HCT116 (cell line): ENCODE data around the gene EPHB2. TPM values are rescaled to one million over a fixed set of nuclear protein-coding genes. Genes with fewer than 3 reads are reported as not detected.

Source experiments
- ATAC-seq: fragments of 200-7000 bp; cut with Tn5 transposase; 2 replicates; pipeline ENCODE4 v1.9.1; 2020; ENCODE audit warnings: mild to moderate bottlenecking, moderate library complexity
- BruUV-seq: library from RNA; stranded (reverse); fragments of 400-500 nt; replicated peaks from 2 replicates; lab custom pipeline; 2021; lab: Mats Ljungman, UMichigan
- CTCF ChIA-PET: fragments of 300-600 bp; sonication (Branson Sonifier 250); formaldehyde crosslinking; loops from one replicate; lab custom pipeline; 2021; ENCODE audit warnings: antibody characterized with exemption; lab: Charles Lee
- POLR2A ChIA-PET: fragments of 300-600, 350-600 bp; sonication (Branson Sonifier 250); formaldehyde crosslinking; loops from one replicate; lab custom pipeline; 2021; ENCODE audit warnings: antibody characterized with exemption; lab: Charles Lee
- RAD21 ChIA-PET, 2 experiments: fragments of 300-600 bp; sonication (Branson Sonifier 250); formaldehyde crosslinking; loops; one replicate each; lab custom pipeline; 2023; ENCODE audit warnings: low total read pairs in 2 of 2; ENCODE audit not compliant: uncharacterized antibody in 2 of 2, unreplicated experiment in 2 of 2, low non-redundant PET in 1 of 2; lab: Charles Lee
- DNase-seq: peaks from one replicate; pipeline ENCODE4 v3.0.0-alpha.2; 2010; ENCODE audit warnings: low read depth, low spot score
- H2AFZ ChIP-seq: fragments of 200-600 bp; shearing (Covaris generic), sonication (generic); 2 replicates; pipeline ENCODE4 v1.6.1; 2017; ENCODE audit warnings: low read depth, mixed run types, mixed read lengths, antibody characterized with exemption, low read length; ENCODE audit not compliant: poor library complexity, severe bottlenecking
- H3K27ac ChIP-seq: 2 replicates; pipeline ENCODE4 v1.5.1; 2012; ENCODE audit warnings: low read depth, low read length
- H3K27me3 ChIP-seq: fragments of 200-600 bp; sonication (generic); 2 replicates; pipeline ENCODE4 v1.6.1; 2016; ENCODE audit warnings: mixed run types, low read length, mixed read lengths; ENCODE audit not compliant: insufficient read depth
- H3K36me3 ChIP-seq, 2 experiments: fragments of 200-500 bp in 1 of 2; fragments of 200-600 bp in 1 of 2; sonication (Bioruptor generic) in 1 of 2; sonication (generic) in 1 of 2; 2 replicates each; pipeline versions ENCODE4 v1.5.1 to v1.6.1; 2014 to 2016; ENCODE audit warnings: low read length in 2 of 2, inconsistent platforms in 1 of 2, mixed read lengths in 1 of 2, mixed run types in 1 of 2; ENCODE audit not compliant: insufficient read depth in 2 of 2, control insufficient read depth in 1 of 2
- H3K4me1 ChIP-seq, 2 experiments: fragments of 200-600 bp in 1 of 2; sonication (generic) in 1 of 2; 2 replicates each; pipeline versions ENCODE4 v1.5.1 to v1.6.1; 2012 to 2017; ENCODE audit warnings: low read length in 2 of 2, inconsistent platforms in 1 of 2, mild to moderate bottlenecking in 1 of 2, mixed read lengths in 1 of 2, mixed run types in 1 of 2, moderate library complexity in 1 of 2; ENCODE audit not compliant: insufficient read depth in 2 of 2, control insufficient read depth in 1 of 2
- H3K4me2 ChIP-seq: fragments of 200-600 bp; sonication (generic); 2 replicates; pipeline ENCODE4 v1.6.1; 2017; ENCODE audit warnings: mixed run types, low read length, mixed read lengths
- H3K4me3 ChIP-seq, 2 experiments: fragments of 200-600 bp in 1 of 2; sonication (generic) in 1 of 2; replicated peaks in 1 of 2; 2 replicates each; pipeline ENCODE4 v1.5.1; 2011 to 2016; ENCODE audit warnings: low read length in 2 of 2, control low read depth in 1 of 2, low read depth in 1 of 2, mild to moderate bottlenecking in 1 of 2, mixed read lengths in 1 of 2, mixed run types in 1 of 2
- H3K79me2 ChIP-seq: fragments of 200-600 bp; sonication (generic); 2 replicates; pipeline ENCODE4 v1.6.1; 2017; ENCODE audit warnings: mild to moderate bottlenecking, mixed run types, low read length, moderate library complexity, mixed read lengths; ENCODE audit not compliant: insufficient read depth
- H3K9ac ChIP-seq: fragments of 200-600 bp; sonication (generic); 2 replicates; pipeline ENCODE4 v1.6.1; 2016; ENCODE audit warnings: low read length, mixed read lengths
- H3K9me2 ChIP-seq: fragments of 200-600 bp; sonication (generic), shearing (Covaris generic); 2 replicates; pipeline ENCODE4 v1.6.1; 2017; ENCODE audit warnings: mixed run types, mild to moderate bottlenecking, moderate library complexity; ENCODE audit not compliant: insufficient read depth
- H3K9me3 ChIP-seq, 2 experiments: fragments of 200-500 bp in 1 of 2; fragments of 200-600 bp in 1 of 2; sonication (Bioruptor generic) in 1 of 2; sonication (generic) in 1 of 2; 2 replicates each; pipeline ENCODE4 v1.6.1; 2014 to 2017; ENCODE audit warnings: low read length in 2 of 2, mixed read lengths in 2 of 2, inconsistent platforms in 1 of 2, low read depth in 1 of 2, mild to moderate bottlenecking in 1 of 2, mixed run types in 1 of 2, moderate library complexity in 1 of 2; ENCODE audit not compliant: control insufficient read depth in 1 of 2, insufficient read depth in 1 of 2
- H4K20me1 ChIP-seq: fragments of 200-600 bp; sonication (generic), shearing (Covaris generic); 2 replicates; pipeline ENCODE4 v1.6.1; 2017; ENCODE audit warnings: mixed run types, mild to moderate bottlenecking, moderate library complexity; ENCODE audit not compliant: insufficient read depth
- ATF3 ChIP-seq: IDR thresholded peaks from 2 replicates; pipeline ENCODE4 v1.6.1; 2012
- CEBPB ChIP-seq: IDR thresholded peaks from 2 replicates; pipeline ENCODE4 v1.6.1; 2012; ENCODE audit warnings: low read depth
- CTCF ChIP-seq, 3 experiments: fragments of 200-600 bp in 1 of 3; sonication (generic) in 1 of 3; IDR thresholded peaks in 2 of 3; conservative IDR thresholded peaks in 1 of 3; 2 replicates each; pipeline ENCODE4 v1.5.1; 2012 to 2017; ENCODE audit warnings: low read depth in 2 of 3, low read length in 2 of 3, antibody characterized with exemption in 1 of 3, borderline replicate concordance in 1 of 3, control low read depth in 1 of 3, mild to moderate bottlenecking in 1 of 3, mixed read lengths in 1 of 3, mixed run types in 1 of 3, moderate library complexity in 1 of 3; ENCODE audit not compliant: insufficient read depth in 1 of 3
- EGR1 ChIP-seq: IDR thresholded peaks from 2 replicates; pipeline ENCODE4 v1.6.1; 2012; ENCODE audit warnings: low read depth
- ELF1 ChIP-seq: IDR thresholded peaks from 2 replicates; pipeline ENCODE4 v1.6.1; 2012; ENCODE audit warnings: low read depth, borderline replicate concordance
- EZH2phosphoT487 ChIP-seq: fragments of 200-600 bp; IDR thresholded peaks from 2 replicates; pipeline ENCODE4 v1.6.1; 2018; ENCODE audit warnings: antibody characterized with exemption, borderline replicate concordance
- FOSL1 ChIP-seq: IDR thresholded peaks from 2 replicates; pipeline ENCODE4 v1.6.1; 2012; ENCODE audit warnings: low read depth
- MAX ChIP-seq: IDR thresholded peaks from 2 replicates; pipeline ENCODE4 v1.6.1; 2012
- POLR2A ChIP-seq: IDR thresholded peaks from 2 replicates; pipeline ENCODE4 v1.7.0; 2011; ENCODE audit warnings: borderline replicate concordance; ENCODE audit not compliant: insufficient read depth, insufficient read length; ENCODE audit errors: extremely low read depth
- RAD21 ChIP-seq: IDR thresholded peaks from 2 replicates; pipeline ENCODE4 v1.6.1; 2012; ENCODE audit warnings: low read depth, mild to moderate bottlenecking
- TCF7L2 ChIP-seq: IDR thresholded peaks from 2 replicates; pipeline ENCODE4 v1.7.0; 2011; ENCODE audit warnings: borderline replicate concordance, inconsistent platforms; ENCODE audit not compliant: insufficient read depth, insufficient read length; ENCODE audit errors: extremely low read depth
- ZBTB33 ChIP-seq: IDR thresholded peaks from 2 replicates; pipeline ENCODE4 v1.6.1; 2011; ENCODE audit warnings: mild to moderate bottlenecking, low read length, moderate library complexity; ENCODE audit not compliant: insufficient replicate concordance; ENCODE audit errors: extremely low read depth
- ZFX ChIP-seq: fragments of 450-650 bp; IDR thresholded peaks from 2 replicates; pipeline ENCODE4 v1.6.1; 2017
- ZNF274 ChIP-seq: fragments of 200-500 bp; sonication (Bioruptor generic); IDR thresholded peaks from 2 replicates; pipeline ENCODE4 v1.6.1; 2014; ENCODE audit warnings: mild to moderate bottlenecking, low read depth, low read length, inconsistent platforms
- intact Hi-C: fragments of 100-400 bp; cut with micrococcal nuclease; formaldehyde crosslinking; loops from 2 replicates; pipeline ENCODE4 v1.10.0; 2022
- total RNA-seq: library from RNA; stranded (reverse); gene quantifications from one replicate; pipeline ENCODE4 v1.2.1, GENCODE V29; 2021; ENCODE audit not compliant: unreplicated experiment

EPHB2 gene
- total RNA-seq, 1 experiment from 2014 or later: 19.5 TPM

GRCh38 chr1:22810378-22810777, 99.7 kb downstream of the EPHB2 start (continued):
- TF ChIP-seq CTCF (IDR thresholded peaks at IDR 0.05 in 2 of 3, conservative IDR thresholded peaks at IDR 0.05 in 1 of 3; ENCODE audit: borderline replicate concordance in 1 of 3, insufficient read depth in 1 of 3, low read depth in 2 of 3, low read length in 2 of 3) (no peak), ZNF274 (no peak), RAD21 (no peak), POLR2A (no peak), CEBPB (no peak), ELF1 (no peak)

GRCh38 chr1:22812092-22812880, 101.6 kb downstream of the EPHB2 start:
- intact Hi-C loops: no loop called here

More at GRCh38 chr1:22812092-22812880, 101.6 kb downstream of the EPHB2 start:
- H3K9me2 ChIP-seq: no peaks in the 10 kb centered on the region
- RAD21 ChIA-PET: no interaction called here
- H3K79me2 ChIP-seq: no peaks in the 10 kb centered on the region
- H3K36me3 ChIP-seq: no peaks in the 10 kb centered on the region
- peaks cover 0 to 17% of the 10 kb centered on the region in 2 experiments; a peak in 3 of 4 replicates for H3K4me1 ChIP-seq
- no peak overlapping the region for H3K27ac ChIP-seq
- H3K27me3 ChIP-seq: no peaks in the 10 kb centered on the region
- H3K4me3 ChIP-seq: no peak overlapping the region
- no peak overlapping the region for H2AFZ ChIP-seq
- no peak for ATAC-seq
- BruUV-seq: no TSS peak
- no peaks in the 10 kb centered on the region for H4K20me1 ChIP-seq
- CTCF ChIA-PET: no interaction called here
- DNase-seq: no peak
- no peak overlapping the region for H3K4me2 ChIP-seq
- TF ChIP-seq EZH2phosphoT487 (no peak), FOSL1 (no peak), ZBTB33 (no peak), ATF3 (no peak), MAX (no peak), CEBPB (no peak), POLR2A (no peak), ZNF274 (no peak), EGR1 (no peak), ZFX (no peak), TCF7L2 (no peak)
- H3K9me3 ChIP-seq: no peaks in the 10 kb centered on the region
- H3K9ac ChIP-seq: no peak overlapping the region
- POLR2A ChIA-PET: no interaction called here
